Type B pancreatic cell (in vitro differentiated cells): ENCODE results near the gene MAFF. TPM values are rescaled to one million over a fixed set of nuclear protein-coding genes. Genes with fewer than 3 reads are reported as not detected.

Source experiments
- DNase-seq: peaks from one replicate; pipeline ENCODE4 v3.0.0; 2021; ENCODE audit warnings: mixed read lengths; ENCODE audit not compliant: unreplicated experiment; ENCODE audit errors: extremely low spot score
- H3K27ac Mint-ChIP-seq: 2 replicates; pipeline ENCODE4 v1.8.0; 2021; ENCODE audit warnings: mild to moderate bottlenecking, mixed read lengths
- H3K27me3 Mint-ChIP-seq: 2 replicates; pipeline ENCODE4 v1.8.0; 2021; ENCODE audit warnings: mixed read lengths
- H3K36me3 Mint-ChIP-seq: 2 replicates; pipeline ENCODE4 v1.8.0; 2021; ENCODE audit warnings: mixed read lengths
- H3K4me1 Mint-ChIP-seq: one replicate; pipeline ENCODE4 v1.8.0; 2021; ENCODE audit warnings: mixed read lengths; ENCODE audit not compliant: unreplicated experiment
- H3K4me3 Mint-ChIP-seq: 2 replicates; pipeline ENCODE4 v1.8.0; 2021; ENCODE audit warnings: mild to moderate bottlenecking, mixed read lengths
- H3K9me3 Mint-ChIP-seq: 2 replicates; pipeline ENCODE4 v1.8.0; 2021; ENCODE audit warnings: mixed read lengths
- CTCF ChIP-seq: fragments of 200-600 bp; sonication (generic); conservative IDR thresholded peaks from 2 replicates; pipeline ENCODE4 v1.5.0; 2021; ENCODE audit warnings: antibody characterized with exemption, mild to moderate bottlenecking
- total RNA-seq: library from RNA; stranded (reverse); gene quantifications from 2 replicates; pipeline ENCODE4 v1.2.1, GENCODE V29; 2021; ENCODE audit warnings: low replicate concordance

Gene MAFF
- total RNA-seq, 1 donor from 2014 or later: 14.6 TPM

GRCh38 chr22:38163844-38164550 is 37.8 kb upstream of the MAFF start:
- TF ChIP-seq CTCF: no peak
- DNase-seq: no peak
- peak overlapping the region; percentile 8 for H3K4me3 Mint-ChIP-seq
- H3K27me3 Mint-ChIP-seq: no peaks in the 10 kb centered on the region
- peak overlapping the region; percentile 78 for H3K27ac Mint-ChIP-seq
- no peaks in the 10 kb centered on the region for H3K9me3 Mint-ChIP-seq
- peaks cover 12% of the 10 kb centered on the region for H3K36me3 Mint-ChIP-seq
- peaks cover 29% of the 10 kb centered on the region for H3K4me1 Mint-ChIP-seq

GRCh38 chr22:38164551-38164918 is 37.3 kb upstream of the MAFF start:
- no peak for TF ChIP-seq CTCF
- DNase-seq: no peak
- no peaks in the 10 kb centered on the region for H3K9me3 Mint-ChIP-seq
- H3K4me1 Mint-ChIP-seq: peaks cover 29% of the 10 kb centered on the region
- H3K27ac Mint-ChIP-seq: peak overlapping the region; percentile 78
- no peaks in the 10 kb centered on the region for H3K27me3 Mint-ChIP-seq
- H3K36me3 Mint-ChIP-seq: peaks cover 12% of the 10 kb centered on the region
- peak overlapping the region; percentile 8 for H3K4me3 Mint-ChIP-seq

- no peaks in the 10 kb centered on the region for H3K27me3 Mint-ChIP-seq
- H3K9me3 Mint-ChIP-seq: no peaks in the 10 kb centered on the region
- no peak overlapping the region for H3K27ac Mint-ChIP-seq
- H3K36me3 Mint-ChIP-seq: peaks cover 12% of the 10 kb centered on the region
- no peak for TF ChIP-seq CTCF
- peaks cover 29% of the 10 kb centered on the region for H3K4me1 Mint-ChIP-seq
- no peak for DNase-seq
- no peak overlapping the region for H3K4me3 Mint-ChIP-seq
Measured at GRCh38 chr22:38165922-38166593, 35.7 kb upstream of the MAFF start.

GRCh38 chr22:38167988-38168407 is 33.8 kb upstream of the MAFF start:
- peak overlapping the region; percentile 52 for H3K27ac Mint-ChIP-seq
- peaks cover 8% of the 10 kb centered on the region for H3K36me3 Mint-ChIP-seq
- H3K4me1 Mint-ChIP-seq: peaks cover 29% of the 10 kb centered on the region
- H3K4me3 Mint-ChIP-seq: peak overlapping the region; percentile 24
- no peak for TF ChIP-seq CTCF
- no peaks in the 10 kb centered on the region for H3K27me3 Mint-ChIP-seq
- no peak for DNase-seq
- no peaks in the 10 kb centered on the region for H3K9me3 Mint-ChIP-seq

GRCh38 chr22:38169116-38169515 is 32.7 kb upstream of the MAFF start:
- no peaks in the 10 kb centered on the region for H3K27me3 Mint-ChIP-seq
- no peaks in the 10 kb centered on the region for H3K9me3 Mint-ChIP-seq
- DNase-seq: no peak
- no peak overlapping the region for H3K27ac Mint-ChIP-seq
- no peak for TF ChIP-seq CTCF
- H3K4me1 Mint-ChIP-seq: peaks cover 20% of the 10 kb centered on the region
- no peak overlapping the region for H3K4me3 Mint-ChIP-seq
- peaks cover 8% of the 10 kb centered on the region for H3K36me3 Mint-ChIP-seq
